ENCODE data around the gene RAD51AP1. TPM values are rescaled to one million over a fixed set of nuclear protein-coding genes. Genes with fewer than 3 reads are reported as not detected.

Gene RAD51AP1
- total and polyA plus RNA-seq, 2 donors (not counting 1 experiment from before 2014, with no cell fraction given) = 3.5 to 4.6 TPM

DNA sequence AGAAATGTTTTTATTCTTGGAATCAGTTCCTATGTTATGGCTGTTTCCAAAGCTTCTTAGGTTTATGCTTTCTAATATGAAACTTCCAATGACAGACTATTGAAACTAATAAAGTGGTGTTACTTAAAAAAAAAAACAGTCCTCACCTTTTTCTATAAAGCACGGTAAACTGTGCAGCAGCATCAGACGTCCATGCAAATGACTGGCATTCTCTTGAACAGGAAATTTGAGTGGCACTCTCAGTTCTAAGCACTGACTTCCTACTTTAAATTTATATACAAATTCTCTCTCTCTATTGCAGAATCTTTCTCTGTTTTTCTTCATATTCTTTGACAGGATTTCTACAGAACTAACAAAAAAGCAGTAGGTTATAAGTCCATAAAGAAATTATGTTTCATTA lies 2.8 kb upstream of the RAD51AP1 start:
- POLR2A ChIA-PET = no interaction called here
- peaks cover 46% of the 10 kb centered on the region for H3K79me2 ChIP-seq (ENCODE audit: control insufficient read depth, insufficient read depth, low read length)

DNA sequence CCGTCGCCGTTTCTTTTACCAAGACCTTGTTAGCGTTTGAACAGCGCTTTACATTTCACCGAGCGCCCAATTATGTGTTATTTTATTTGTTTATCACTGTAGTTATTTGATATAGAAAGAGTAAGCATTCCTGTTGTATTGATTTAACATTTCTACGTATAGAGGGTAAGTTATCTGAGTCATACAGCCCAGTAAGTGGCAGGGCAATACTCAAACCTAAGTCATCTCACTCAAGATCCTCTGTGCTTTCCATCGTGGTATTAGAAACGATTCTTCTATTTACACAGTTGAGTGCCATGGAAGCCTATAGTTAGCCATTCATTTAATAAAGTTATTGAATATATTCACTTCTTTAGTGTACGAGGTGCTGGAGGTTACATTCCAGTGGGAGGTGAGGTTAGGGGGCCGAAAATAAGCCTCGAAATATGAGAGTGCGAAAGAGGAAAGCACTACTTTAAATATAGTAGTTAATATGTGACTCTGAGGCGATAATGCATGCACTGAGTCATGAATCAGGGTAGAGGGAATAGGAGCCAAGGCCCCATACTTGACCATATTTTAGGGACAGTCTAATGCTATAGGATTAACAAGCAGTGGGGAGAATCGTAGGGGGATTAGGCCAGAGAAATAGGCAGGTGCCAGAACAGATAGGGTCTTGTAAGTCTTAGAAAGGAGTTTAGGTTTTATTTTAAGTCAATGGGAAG lies 629 bp downstream of the RAD51AP1 start:
- DNase-seq = no peak
- peak overlapping the region; percentile 94 for H2AFZ ChIP-seq (ENCODE audit: insufficient read depth, low read depth, low read length, poor library complexity, severe bottlenecking)
- peak overlapping the region in 1 of 2 donors; percentile 99 for H3K27ac ChIP-seq (ENCODE audit: low read length in 2 of 2)
- no peaks in the 10 kb centered on the region for H4K20me1 ChIP-seq (ENCODE audit: control insufficient read depth, insufficient read depth, low read length, poor library complexity, severe bottlenecking)
- H3K27me3 Mint-ChIP-seq = no peaks in the 10 kb centered on the region
- no peaks in the 10 kb centered on the region for H3K27me3 ChIP-seq (replicated peaks in 1 of 4; ENCODE audit: control extremely low read depth in 1 of 4, control insufficient read depth in 3 of 4, insufficient read depth in 4 of 4, low read length in 3 of 4)
- H3K4me1 Mint-ChIP-seq = peaks cover 35% of the 10 kb centered on the region
- peak overlapping the region; percentile 88 for H3K9ac ChIP-seq (ENCODE audit: low read length)
- peak overlapping the region; percentile 95 for H3K4me3 Mint-ChIP-seq
- intact Hi-C loops (cut with micrococcal nuclease) = no loop called here
- H3K4me2 ChIP-seq (replicated peaks; ENCODE audit: low read depth, low read length, poor library complexity, severe bottlenecking) = peak overlapping the region; percentile 88
- no peak for ATAC-seq (ENCODE audit: low read depth)
- ChIA-PET POLR2A (no interaction called here), CTCF (no interaction called here)
- peaks cover 8 to 20% of the 10 kb centered on the region in 2 donors for H3K4me1 ChIP-seq (ENCODE audit: control insufficient read depth in 2 of 2, insufficient read depth in 2 of 2, low read length in 2 of 2)
- peak overlapping the region; percentile 92 to 100 (median 99) for H3K4me3 ChIP-seq (ENCODE audit: control extremely low read depth in 1 of 5, extremely low read depth in 1 of 5, insufficient read depth in 1 of 5, low read depth in 2 of 5, low read length in 4 of 5)
- peaks cover 41% of the 10 kb centered on the region for H3K79me2 ChIP-seq (ENCODE audit: control insufficient read depth, insufficient read depth, low read length)
- WGBS (ENCODE audit: insufficient coverage) = 62% methylated on average over 3 of the region's 16 CpGs
- TF ChIP-seq, protein P1, sequence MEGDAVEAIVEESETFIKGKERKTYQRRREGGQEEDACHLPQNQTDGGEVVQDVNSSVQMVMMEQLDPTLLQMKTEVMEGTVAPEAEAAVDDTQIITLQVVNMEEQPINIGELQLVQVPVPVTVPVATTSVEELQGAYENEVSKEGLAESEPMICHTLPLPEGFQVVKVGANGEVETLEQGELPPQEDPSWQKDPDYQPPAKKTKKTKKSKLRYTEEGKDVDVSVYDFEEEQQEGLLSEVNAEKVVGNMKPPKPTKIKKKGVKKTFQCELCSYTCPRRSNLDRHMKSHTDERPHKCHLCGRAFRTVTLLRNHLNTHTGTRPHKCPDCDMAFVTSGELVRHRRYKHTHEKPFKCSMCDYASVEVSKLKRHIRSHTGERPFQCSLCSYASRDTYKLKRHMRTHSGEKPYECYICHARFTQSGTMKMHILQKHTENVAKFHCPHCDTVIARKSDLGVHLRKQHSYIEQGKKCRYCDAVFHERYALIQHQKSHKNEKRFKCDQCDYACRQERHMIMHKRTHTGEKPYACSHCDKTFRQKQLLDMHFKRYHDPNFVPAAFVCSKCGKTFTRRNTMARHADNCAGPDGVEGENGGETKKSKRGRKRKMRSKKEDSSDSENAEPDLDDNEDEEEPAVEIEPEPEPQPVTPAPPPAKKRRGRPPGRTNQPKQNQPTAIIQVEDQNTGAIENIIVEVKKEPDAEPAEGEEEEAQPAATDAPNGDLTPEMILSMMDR (IDR thresholded peaks at IDR 0.05) = no peak
- TF ChIP-seq EZH2 (IDR thresholded peaks at IDR 0.05; ENCODE audit: borderline replicate concordance, insufficient read depth, low read depth, low read length, poor library complexity, severe bottlenecking) = no peak
- H3K9me3 ChIP-seq (ENCODE audit: control extremely low read depth in 1 of 3, control insufficient read depth in 2 of 3, insufficient read depth in 1 of 3, low read length in 2 of 3) = no peaks in the 10 kb centered on the region
- H3K36me3 ChIP-seq (replicated peaks in 1 of 2; ENCODE audit: control extremely low read depth in 1 of 2, control insufficient read depth in 1 of 2, extremely low read depth in 1 of 2, insufficient read depth in 2 of 2, low read length in 1 of 2) = peaks cover 3% of the 10 kb centered on the region in 2 experiments
- H3K9me3 Mint-ChIP-seq (ENCODE audit: insufficient read depth) = no peaks in the 10 kb centered on the region
- peak overlapping the region; percentile 97 for H3K27ac Mint-ChIP-seq

More for the DNA sequence above, 2.8 kb upstream of the RAD51AP1 start:
- Histone ChIP-seq H3K27ac (ENCODE audit: low read length in 2 of 2) (no peak overlapping the region), H3K4me3 (ENCODE audit: control extremely low read depth in 1 of 5, extremely low read depth in 1 of 5, insufficient read depth in 1 of 5, low read depth in 2 of 5, low read length in 4 of 5) (no peak overlapping the region), H3K9me3 (ENCODE audit: control extremely low read depth in 1 of 3, control insufficient read depth in 2 of 3, insufficient read depth in 1 of 3, low read length in 2 of 3) (no peaks in the 10 kb centered on the region), H3K9ac (ENCODE audit: low read length) (no peak overlapping the region), H4K20me1 (ENCODE audit: control insufficient read depth, insufficient read depth, low read length, poor library complexity, severe bottlenecking) (no peaks in the 10 kb centered on the region), H3K4me2 (replicated peaks; ENCODE audit: low read depth, low read length, poor library complexity, severe bottlenecking) (no peak overlapping the region), H2AFZ (ENCODE audit: insufficient read depth, low read depth, low read length, poor library complexity, severe bottlenecking) (no peak overlapping the region), H3K36me3 (replicated peaks in 1 of 2; ENCODE audit: control extremely low read depth in 1 of 2, control insufficient read depth in 1 of 2, extremely low read depth in 1 of 2, insufficient read depth in 2 of 2, low read length in 1 of 2) (peaks cover 9 to 31% of the 10 kb centered on the region in 2 experiments), H3K27me3 (replicated peaks in 1 of 4; ENCODE audit: control extremely low read depth in 1 of 4, control insufficient read depth in 3 of 4, insufficient read depth in 4 of 4, low read length in 3 of 4) (no peaks in the 10 kb centered on the region), H3K4me1 (ENCODE audit: control insufficient read depth in 2 of 2, insufficient read depth in 2 of 2, low read length in 2 of 2) (peaks cover 8 to 20% of the 10 kb centered on the region in 2 donors)
- Mint-ChIP-seq H3K4me1 (peaks cover 35% of the 10 kb centered on the region), H3K27me3 (no peaks in the 10 kb centered on the region), H3K9me3 (ENCODE audit: insufficient read depth) (no peaks in the 10 kb centered on the region), H3K27ac (no peak overlapping the region), H3K4me3 (no peak overlapping the region)
- CTCF ChIA-PET = no interaction called here
- DNase-seq (no peak), ATAC-seq (ENCODE audit: low read depth) (no peak)
- TF ChIP-seq, protein P1 (IDR thresholded peaks at IDR 0.05) = no peak
- TF ChIP-seq EZH2 (IDR thresholded peaks at IDR 0.05; ENCODE audit: borderline replicate concordance, insufficient read depth, low read depth, low read length, poor library complexity, severe bottlenecking) = no peak
- intact Hi-C loops (cut with micrococcal nuclease) = no loop called here
- WGBS (ENCODE audit: insufficient coverage) = 67% methylated on average over 1 of the region's 2 CpGs
